IPS DF 6.9 (cell line): ENCODE data around the gene ABAT.

Experiments
- DNase-seq: peaks from one replicate; pipeline ENCODE4 v3.0.0-alpha.2; 2013; ENCODE audit warnings: low read depth, low spot score
- H3K27ac ChIP-seq: one replicate; pipeline ENCODE4 v1.5.1; 2013; ENCODE audit warnings: low read length, control low read depth
- H3K27me3 ChIP-seq: 2 replicates; pipeline ENCODE4 v1.6.1; 2013; ENCODE audit warnings: mild to moderate bottlenecking, low read length; ENCODE audit not compliant: control insufficient read depth, insufficient read depth
- H3K36me3 ChIP-seq: 2 replicates; pipeline ENCODE4 v1.6.1; 2013; ENCODE audit warnings: low read length; ENCODE audit not compliant: control insufficient read depth, insufficient read depth
- H3K4me1 ChIP-seq: 2 replicates; pipeline ENCODE4 v1.6.1; 2013; ENCODE audit warnings: low read length; ENCODE audit not compliant: control insufficient read depth, insufficient read depth
- H3K4me3 ChIP-seq: 2 replicates; pipeline ENCODE4 v1.5.1; 2013; ENCODE audit warnings: mild to moderate bottlenecking, low read length
- H3K9me3 ChIP-seq: 2 replicates; pipeline ENCODE4 v1.6.1; 2013; ENCODE audit warnings: low read length, inconsistent platforms; ENCODE audit not compliant: control insufficient read depth, insufficient read depth
- WGBS: extraction: QIAGEN DNeasy Blood & Tissue Kit; methylation state at CpG from one replicate; pipeline ENCODE4 v1.1.7; 2013; ENCODE audit warnings: mixed read lengths, missing lambda C conversion rate; ENCODE audit not compliant: insufficient read length, insufficient coverage; 5-methylcytosine and 5-hydroxymethylcytosine counted together

ABAT gene

DNA sequence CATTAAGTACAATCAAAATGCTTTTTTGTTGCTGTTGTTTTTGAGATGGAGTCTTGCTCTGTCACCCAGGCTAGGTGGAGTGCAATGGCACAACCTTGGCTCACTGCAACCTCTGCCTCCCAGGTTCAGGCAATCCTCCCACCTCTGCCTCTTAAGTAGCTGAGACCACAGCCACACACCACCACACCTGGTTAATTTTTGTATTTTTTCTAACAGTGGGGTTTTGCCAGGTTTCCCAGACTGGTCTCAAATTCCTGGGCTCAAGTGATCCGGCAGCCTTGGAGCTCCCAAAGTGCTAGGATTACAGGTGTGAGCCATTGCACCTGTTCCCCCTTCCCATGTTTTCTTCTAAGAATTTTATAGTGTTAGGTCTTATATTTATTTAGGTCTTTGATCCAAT lies 4.9 kb upstream of the ABAT start:
- H3K27me3 ChIP-seq: no peaks in the 10 kb centered on the region; the same call in 1 of the 2 replicates
- H3K4me3 ChIP-seq: no peak overlapping the region
- no peak overlapping the region for H3K27ac ChIP-seq
- DNase-seq: no peak
- H3K4me1 ChIP-seq: no peaks in the 10 kb centered on the region
- no CpG with 5 or more reads among the region's 1 CpG for WGBS
- no peaks in the 10 kb centered on the region for H3K9me3 ChIP-seq
- no peaks in the 10 kb centered on the region for H3K36me3 ChIP-seq

DNA sequence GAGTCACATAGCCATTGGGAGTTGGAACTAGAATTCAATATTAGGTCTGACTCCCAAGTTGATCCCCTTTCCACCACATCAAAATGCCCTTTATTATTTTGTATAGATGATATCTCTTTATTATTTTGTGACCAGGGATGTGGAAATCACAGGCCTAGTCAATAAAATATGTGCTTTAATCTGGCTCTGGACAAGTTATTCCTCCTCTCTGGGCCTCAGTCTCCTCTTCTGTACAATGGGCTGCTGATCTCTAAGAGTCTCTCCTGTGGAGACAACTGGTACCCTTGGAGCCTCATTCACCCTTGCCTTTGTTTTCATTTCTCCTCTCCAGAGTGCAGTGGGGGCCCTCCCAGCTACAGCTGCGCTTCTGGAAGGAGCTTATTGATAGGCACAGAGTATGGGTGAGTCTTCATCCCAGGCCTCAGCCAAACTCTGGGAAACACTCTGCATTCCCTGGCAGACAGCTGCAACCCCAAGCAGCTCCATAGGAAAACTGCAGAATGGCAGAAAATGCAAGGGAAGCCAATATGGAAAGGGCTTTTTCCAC lies 4.3 kb upstream of the ABAT start:
- Histone ChIP-seq H3K27me3 (no peaks in the 10 kb centered on the region; the same call in 1 of the 2 replicates), H3K4me1 (no peaks in the 10 kb centered on the region)
- WGBS: no CpG with 5 or more reads among the region's 1 CpG

DNA sequence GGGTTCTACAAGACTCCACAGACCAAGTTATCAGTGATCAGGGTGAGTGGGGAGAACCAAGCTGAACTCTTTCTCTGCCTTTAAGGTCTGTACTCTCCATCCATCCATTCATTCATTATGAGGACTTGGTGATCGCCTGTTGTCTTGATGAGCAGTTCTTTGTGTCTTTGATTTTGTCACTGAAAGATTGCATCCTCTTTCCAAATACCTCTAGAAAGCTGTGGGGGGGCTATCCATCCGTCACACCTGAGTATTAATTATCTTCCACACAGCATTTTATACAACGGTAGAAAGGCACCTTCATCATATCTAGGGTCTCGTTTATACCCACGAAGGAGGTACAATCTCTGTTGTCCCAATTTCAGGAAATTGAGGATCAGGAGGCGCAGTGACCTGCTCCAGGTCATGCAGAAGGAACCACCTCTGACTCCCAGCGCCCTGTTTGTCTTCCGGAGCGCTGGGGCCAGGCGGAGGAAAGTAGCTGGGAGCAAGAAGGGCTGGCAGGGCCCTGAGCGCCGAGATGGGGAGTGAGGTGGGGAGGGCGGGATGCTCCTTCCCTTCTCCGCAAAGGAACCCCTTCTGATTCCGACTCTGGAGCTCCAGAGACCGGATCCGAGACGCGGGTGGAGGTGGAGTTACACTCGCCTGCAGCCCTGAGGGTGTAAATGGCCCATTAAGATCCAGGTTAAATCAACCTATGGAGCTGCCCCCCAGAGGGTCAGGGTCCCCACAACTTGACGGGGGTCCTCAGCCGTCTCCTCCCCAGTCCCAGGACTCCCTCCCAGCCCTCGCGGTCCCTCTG lies 605 bp upstream of the ABAT start:
- H3K27me3 ChIP-seq: no peaks in the 10 kb centered on the region; the same call in 1 of the 2 replicates
- no peak for DNase-seq
- peak overlapping the region; percentile 55; the same call in 1 of the 2 replicates for H3K4me3 ChIP-seq
- no peak overlapping the region for H3K27ac ChIP-seq
- H3K4me1 ChIP-seq: no peaks in the 10 kb centered on the region
- no peaks in the 10 kb centered on the region for H3K36me3 ChIP-seq
- WGBS: no CpG with 5 or more reads among the region's 24 CpGs
- H3K9me3 ChIP-seq: no peaks in the 10 kb centered on the region

More for the DNA sequence above, 4.3 kb upstream of the ABAT start:
- no peaks in the 10 kb centered on the region for H3K36me3 ChIP-seq
- no peak for DNase-seq
- no peak overlapping the region for H3K27ac ChIP-seq
- H3K9me3 ChIP-seq: no peaks in the 10 kb centered on the region
- H3K4me3 ChIP-seq: no peak overlapping the region

DNA sequence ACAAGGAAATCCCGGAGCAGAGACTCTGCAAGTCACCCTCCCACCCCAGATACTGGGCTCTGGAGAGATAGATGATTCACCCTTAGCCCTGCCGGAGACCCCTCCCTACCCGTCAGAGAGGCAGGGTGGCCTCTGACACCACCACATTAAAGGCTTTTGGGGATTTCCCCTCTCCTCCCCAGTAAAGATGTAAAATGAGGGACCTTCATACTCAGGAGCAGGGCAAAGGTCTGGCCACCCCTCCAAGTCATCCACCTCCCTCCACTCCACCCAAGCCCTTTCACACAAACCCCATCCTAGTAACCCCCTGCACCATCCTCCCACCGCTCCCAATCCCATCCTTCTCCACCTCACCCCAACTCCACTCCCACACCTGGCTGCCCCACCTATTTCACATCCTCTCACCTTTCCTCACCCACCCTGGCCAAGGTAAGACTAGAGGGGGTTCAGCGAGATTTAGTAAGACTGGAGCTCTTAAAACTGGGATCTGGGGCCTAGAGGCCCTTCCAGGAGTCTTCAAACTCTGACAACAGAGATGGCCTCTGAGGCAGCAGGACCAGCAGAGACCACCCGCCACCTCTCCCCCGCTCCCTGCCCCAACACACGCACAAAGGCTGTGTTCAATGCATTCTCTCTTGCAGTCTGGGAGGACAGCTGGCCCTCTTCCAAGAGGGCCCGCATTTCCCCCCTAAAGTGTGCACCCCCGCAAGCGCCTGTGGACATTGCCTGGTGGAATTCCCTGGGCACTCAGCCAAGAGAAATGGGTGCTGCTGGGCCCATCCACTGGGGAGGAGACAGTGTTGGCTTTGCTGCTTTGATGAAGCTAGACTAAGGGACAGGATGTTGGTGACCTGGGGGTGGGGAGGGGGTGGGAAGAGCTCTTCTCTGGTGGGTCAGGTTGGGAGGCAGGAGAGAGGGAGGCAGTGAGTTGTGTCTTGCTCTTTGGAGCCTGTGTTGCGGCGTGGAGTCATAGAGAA lies 1.1 kb downstream of the ABAT start:
- Histone ChIP-seq H3K27me3 (no peaks in the 10 kb centered on the region; the same call in 1 of the 2 replicates), H3K9me3 (no peaks in the 10 kb centered on the region; the same call in 1 of the 2 replicates), H3K36me3 (no peaks in the 10 kb centered on the region; the same call in 1 of the 2 replicates), H3K4me1 (no peaks in the 10 kb centered on the region), H3K4me3 (no peak overlapping the region), H3K27ac (no peak overlapping the region)
- WGBS: 100% methylated on average over 1 of the region's 13 CpGs
- DNase-seq: no peak

DNA sequence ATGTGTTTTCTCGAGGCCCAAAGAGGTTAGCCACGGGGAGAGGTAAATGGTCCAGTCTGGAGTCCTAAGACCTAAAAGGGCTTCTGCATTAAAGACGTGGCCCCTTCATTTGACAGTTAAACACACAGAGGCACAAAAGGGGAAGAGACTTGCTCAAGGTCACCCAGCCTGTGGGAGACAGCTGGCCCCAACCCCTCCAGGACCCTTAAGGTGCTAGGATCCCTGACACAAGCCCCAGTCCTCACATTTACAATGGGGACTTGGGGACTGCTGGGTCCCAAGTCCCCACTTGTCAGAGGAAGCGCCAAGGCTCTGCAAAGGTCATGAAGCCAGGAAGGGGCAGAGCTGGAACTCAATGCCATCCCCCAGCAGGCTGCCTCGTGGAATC lies 1.7 kb downstream of the ABAT start:
- WGBS: no CpG with 5 or more reads among the region's 5 CpGs

DNA sequence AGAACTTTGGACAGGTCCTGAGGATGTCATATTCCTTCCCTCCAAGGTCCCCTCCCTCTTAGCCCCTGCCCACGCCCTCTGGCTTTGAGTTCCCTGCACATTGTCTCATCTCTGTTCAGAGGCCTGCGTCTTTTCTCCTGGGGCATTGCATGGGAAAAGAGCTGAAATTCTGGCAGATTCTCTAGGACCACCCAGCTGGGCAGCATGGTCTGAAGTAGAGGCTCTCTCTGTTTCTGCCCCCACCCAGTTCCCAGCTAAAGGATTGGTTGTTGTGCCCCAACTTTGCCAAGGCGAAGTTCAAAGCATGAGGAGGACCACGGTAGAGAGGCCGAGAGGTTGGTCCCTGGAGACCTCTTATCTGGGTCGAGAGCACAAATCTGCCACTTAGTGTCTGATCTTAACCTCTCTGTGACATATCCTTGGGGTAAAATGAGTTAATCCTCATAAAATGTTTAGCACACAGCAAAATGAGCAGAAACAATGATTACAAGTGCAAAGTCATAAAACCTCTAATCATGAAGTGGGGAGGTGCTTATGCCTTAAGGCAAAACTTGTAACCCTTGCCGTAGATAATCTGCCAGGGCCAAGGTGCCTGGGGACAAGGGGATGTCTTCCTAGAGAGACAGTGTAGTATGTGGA lies 2.4 kb downstream of the ABAT start:
- H3K27me3 ChIP-seq: no peaks in the 10 kb centered on the region; the same call in 1 of the 2 replicates
- DNase-seq: no peak

More for the DNA sequence above, 1.7 kb downstream of the ABAT start:
- Histone ChIP-seq H3K36me3 (no peaks in the 10 kb centered on the region; the same call in 1 of the 2 replicates), H3K4me1 (no peaks in the 10 kb centered on the region), H3K27ac (no peak overlapping the region), H3K9me3 (no peaks in the 10 kb centered on the region; the same call in 1 of the 2 replicates), H3K4me3 (no peak overlapping the region), H3K27me3 (no peaks in the 10 kb centered on the region; the same call in 1 of the 2 replicates)
- DNase-seq: no peak

DNA sequence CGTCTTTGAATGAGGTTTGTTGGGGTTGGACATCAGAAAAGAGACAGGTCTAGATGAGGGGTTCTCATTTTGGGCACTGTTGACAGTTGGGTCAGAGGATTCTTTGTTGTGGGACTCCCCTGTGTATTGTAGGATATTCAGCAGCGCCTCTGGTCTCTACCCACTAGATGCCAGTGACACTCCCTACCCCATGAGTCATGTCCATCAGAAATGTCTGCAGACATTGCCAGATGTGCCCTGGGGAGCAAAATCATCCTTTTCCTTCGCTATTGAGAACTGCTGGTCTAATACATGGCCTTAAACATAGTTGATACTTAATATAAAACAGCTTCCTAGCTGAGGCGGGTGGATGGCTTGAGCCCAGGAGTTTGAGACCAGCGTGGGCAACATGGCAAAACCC lies 3.1 kb downstream of the ABAT start:
- no peak overlapping the region for H3K27ac ChIP-seq
- no CpG with 5 or more reads among the region's 5 CpGs for WGBS

More for the DNA sequence above, 2.4 kb downstream of the ABAT start:
- Histone ChIP-seq H3K9me3 (no peaks in the 10 kb centered on the region; the same call in 1 of the 2 replicates), H3K36me3 (no peaks in the 10 kb centered on the region; the same call in 1 of the 2 replicates), H3K27ac (no peak overlapping the region), H3K4me3 (no peak overlapping the region), H3K4me1 (no peaks in the 10 kb centered on the region)
- WGBS: no CpG with 5 or more reads among the region's 7 CpGs

DNA sequence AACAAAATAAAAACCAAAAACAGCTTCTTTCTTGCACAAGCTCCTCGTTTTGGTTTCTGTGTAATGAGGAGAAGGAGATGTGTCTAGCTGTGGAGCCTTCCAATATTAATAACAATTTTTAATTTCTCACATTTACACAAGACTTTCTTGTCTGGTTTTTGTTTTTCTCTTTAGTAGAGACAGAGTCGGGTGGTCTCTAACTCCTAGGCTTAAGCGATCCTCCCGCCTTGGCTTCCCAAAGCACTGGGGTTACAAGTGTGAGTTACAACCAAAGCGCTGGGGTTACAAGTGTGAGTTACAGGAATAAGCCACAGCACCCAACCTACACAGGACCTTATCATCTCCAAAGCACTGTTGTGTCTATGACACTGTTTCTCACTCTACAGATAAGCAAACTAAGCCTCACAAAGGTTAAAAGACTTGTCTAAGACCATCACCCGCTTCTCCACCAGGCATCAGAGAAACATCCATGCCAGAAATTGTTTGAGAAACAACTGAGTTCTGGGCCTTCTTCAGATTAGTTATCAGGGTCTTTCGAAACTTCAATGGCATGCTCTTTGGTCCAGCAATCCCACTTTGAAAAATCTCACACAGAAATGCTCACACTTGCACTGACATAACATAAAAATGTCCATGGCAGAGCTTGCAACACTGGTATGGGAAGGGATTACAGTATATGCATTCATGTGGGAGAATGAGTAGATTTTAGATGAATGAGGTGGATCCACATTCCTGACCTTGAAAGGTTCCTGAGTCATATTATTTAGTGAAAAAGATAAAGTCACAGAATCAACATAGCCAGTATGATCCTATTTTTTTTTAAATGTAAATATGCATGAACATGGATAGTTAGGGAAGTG lies 3.9 kb downstream of the ABAT start:
- no peaks in the 10 kb centered on the region; the same call in 1 of the 2 replicates for H3K27me3 ChIP-seq
- WGBS: no CpG with 5 or more reads among the region's 7 CpGs
- H3K4me1 ChIP-seq: no peaks in the 10 kb centered on the region

More for the DNA sequence above, 3.1 kb downstream of the ABAT start:
- DNase-seq: no peak
- no peaks in the 10 kb centered on the region; the same call in 1 of the 2 replicates for H3K27me3 ChIP-seq
- H3K4me1 ChIP-seq: no peaks in the 10 kb centered on the region
- H3K9me3 ChIP-seq: no peaks in the 10 kb centered on the region; the same call in 1 of the 2 replicates
- H3K36me3 ChIP-seq: no peaks in the 10 kb centered on the region; the same call in 1 of the 2 replicates
- no peak overlapping the region for H3K4me3 ChIP-seq

DNA sequence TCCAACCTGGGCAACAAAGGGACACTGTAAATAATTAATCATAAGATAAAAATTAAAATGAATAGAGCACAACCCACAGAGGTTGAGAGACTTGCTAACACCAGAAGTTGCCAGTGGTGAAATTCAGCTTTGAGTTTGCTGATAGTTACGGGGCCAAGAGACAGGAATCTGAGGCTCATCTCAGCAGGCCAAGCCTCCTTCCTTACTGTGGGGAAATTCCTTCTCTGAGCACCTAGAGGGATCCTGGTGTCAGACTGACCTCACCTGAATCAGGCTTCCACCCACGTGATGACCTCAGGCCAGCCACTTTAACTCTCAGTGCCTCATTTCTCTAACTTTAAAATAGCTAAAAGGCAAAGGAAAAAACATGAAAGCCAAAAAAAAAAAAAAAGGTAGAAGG lies 4.7 kb downstream of the ABAT start:
- Histone ChIP-seq H3K4me3 (no peak overlapping the region), H3K9me3 (no peaks in the 10 kb centered on the region; the same call in 1 of the 2 replicates), H3K27me3 (no peaks in the 10 kb centered on the region), H3K4me1 (no peaks in the 10 kb centered on the region), H3K36me3 (no peaks in the 10 kb centered on the region; the same call in 1 of the 2 replicates), H3K27ac (no peak overlapping the region)
- no peak for DNase-seq
- no CpG with 5 or more reads among the region's 2 CpGs for WGBS

More for the DNA sequence above, 3.9 kb downstream of the ABAT start:
- DNase-seq: no peak
- Histone ChIP-seq H3K27ac (no peak overlapping the region), H3K36me3 (no peaks in the 10 kb centered on the region; the same call in 1 of the 2 replicates), H3K9me3 (no peaks in the 10 kb centered on the region; the same call in 1 of the 2 replicates), H3K4me3 (no peak overlapping the region)
